GM08714 (cell line): ENCODE data around the gene CATSPERZ.

ENCODE experiments used
- H3K4me3 ChIP-seq: fragments of 200-500 bp; sonication (Bioruptor generic); 2 replicates; pipeline ENCODE4 v1.5.1; 2014; ENCODE audit warnings: mild to moderate bottlenecking, low read length, inconsistent platforms
- ZNF274 ChIP-seq: IDR thresholded peaks from 2 replicates; pipeline ENCODE4 v1.6.1; 2012; ENCODE audit warnings: mild to moderate bottlenecking, low read depth, low read length

The CATSPERZ gene

DNA sequence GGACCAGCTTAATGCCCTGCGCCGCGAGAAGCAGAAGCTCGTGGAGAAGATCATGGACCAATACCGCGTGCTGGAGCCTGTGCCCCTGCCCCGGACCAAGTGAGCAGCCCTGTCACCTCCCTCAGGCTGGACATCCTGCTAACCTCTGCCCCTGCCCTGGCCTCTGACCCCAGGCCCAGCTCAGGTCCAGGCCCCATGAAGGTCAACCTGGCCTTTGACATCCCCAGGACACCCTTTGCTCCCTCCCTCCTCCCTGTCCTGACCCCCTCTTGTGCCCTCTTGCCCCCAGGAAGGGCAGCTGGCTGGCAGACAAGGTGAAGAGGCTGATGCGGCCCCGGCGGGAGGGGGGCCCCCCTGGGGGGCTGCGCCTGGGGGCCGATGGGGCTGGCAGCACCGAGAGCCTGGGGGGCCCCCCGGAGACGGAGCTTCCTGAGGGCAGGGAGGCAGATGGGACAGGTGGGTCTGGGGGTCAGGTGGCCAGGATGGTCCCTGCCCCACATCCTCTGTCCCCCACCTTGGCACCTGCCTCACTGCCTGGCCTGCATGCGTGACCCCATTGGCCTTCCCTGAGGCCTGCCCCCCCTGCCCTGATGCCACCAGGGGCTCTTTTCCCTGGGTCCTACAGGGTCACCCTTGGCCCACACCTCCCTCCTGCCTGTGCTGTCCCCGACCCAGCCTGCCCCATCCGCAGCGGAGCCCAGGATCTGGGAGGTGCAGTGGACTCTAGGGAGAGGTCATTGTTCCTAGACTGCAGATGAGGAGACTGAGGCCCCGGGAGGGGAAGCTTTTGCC, 53.8 kb downstream of the CATSPERZ start:
- no peak for TF ChIP-seq ZNF274
- H3K4me3 ChIP-seq = no peak overlapping the region
